ENCODE measurements around the gene RBM7.

DNA sequence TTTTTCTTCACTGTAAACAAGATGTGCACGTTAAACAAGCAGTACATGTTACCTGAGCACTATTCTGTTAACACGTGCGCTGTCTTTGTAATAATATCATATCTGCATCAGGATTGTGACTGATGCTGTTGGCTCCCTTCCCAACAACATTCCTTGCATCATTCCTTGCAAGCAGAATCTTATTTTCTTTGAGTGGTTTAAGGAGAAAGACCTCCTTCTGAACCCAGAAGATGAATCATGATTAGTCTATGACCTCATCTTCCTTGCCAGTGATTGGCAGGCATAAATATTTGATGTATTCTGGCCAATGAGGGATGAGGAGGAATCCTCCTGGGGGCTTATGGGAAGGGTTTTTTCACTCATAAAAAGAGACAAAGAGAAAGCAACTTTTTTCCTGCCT lies 46.4 kb upstream of the RBM7 start:
- TF ChIP-seq, protein P1, sequence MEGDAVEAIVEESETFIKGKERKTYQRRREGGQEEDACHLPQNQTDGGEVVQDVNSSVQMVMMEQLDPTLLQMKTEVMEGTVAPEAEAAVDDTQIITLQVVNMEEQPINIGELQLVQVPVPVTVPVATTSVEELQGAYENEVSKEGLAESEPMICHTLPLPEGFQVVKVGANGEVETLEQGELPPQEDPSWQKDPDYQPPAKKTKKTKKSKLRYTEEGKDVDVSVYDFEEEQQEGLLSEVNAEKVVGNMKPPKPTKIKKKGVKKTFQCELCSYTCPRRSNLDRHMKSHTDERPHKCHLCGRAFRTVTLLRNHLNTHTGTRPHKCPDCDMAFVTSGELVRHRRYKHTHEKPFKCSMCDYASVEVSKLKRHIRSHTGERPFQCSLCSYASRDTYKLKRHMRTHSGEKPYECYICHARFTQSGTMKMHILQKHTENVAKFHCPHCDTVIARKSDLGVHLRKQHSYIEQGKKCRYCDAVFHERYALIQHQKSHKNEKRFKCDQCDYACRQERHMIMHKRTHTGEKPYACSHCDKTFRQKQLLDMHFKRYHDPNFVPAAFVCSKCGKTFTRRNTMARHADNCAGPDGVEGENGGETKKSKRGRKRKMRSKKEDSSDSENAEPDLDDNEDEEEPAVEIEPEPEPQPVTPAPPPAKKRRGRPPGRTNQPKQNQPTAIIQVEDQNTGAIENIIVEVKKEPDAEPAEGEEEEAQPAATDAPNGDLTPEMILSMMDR (IDR thresholded peaks at IDR 0.05; ENCODE audit: extremely low read depth in 1 of 2, insufficient read depth in 1 of 2, low read depth in 1 of 2, low read length in 2 of 2): no peak
- TF ChIP-seq, protein P2, sequence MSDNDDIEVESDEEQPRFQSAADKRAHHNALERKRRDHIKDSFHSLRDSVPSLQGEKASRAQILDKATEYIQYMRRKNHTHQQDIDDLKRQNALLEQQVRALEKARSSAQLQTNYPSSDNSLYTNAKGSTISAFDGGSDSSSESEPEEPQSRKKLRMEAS (IDR thresholded peaks at IDR 0.05; ENCODE audit: insufficient read depth, insufficient read length): peak; percentile 34
- TF ChIP-seq EZH2 (IDR thresholded peaks at IDR 0.05; ENCODE audit: borderline replicate concordance, low read depth, low read length, severe bottlenecking): no peak
- TF ChIP-seq POLR2A (IDR thresholded peaks at IDR 0.05; ENCODE audit: low read depth, low read length): peak; percentile 34
- peak; percentile 40 for TF ChIP-seq POLR2AphosphoS5 (IDR thresholded peaks at IDR 0.05; ENCODE audit: insufficient read depth, low read depth, low read length)
- TF ChIP-seq MYC (IDR thresholded peaks at IDR 0.05; ENCODE audit: low read depth, low read length): no peak
- peak; percentile 89 for TF ChIP-seq JUN (IDR thresholded peaks at IDR 0.05; ENCODE audit: borderline replicate concordance, insufficient read depth, insufficient read length, low read depth)
- TF ChIP-seq GATA2 (IDR thresholded peaks at IDR 0.05; ENCODE audit: insufficient read depth, insufficient read length, low read depth, low read length): peak; percentile 32
